PC-3 (cell line): ENCODE data around the gene ZNF678. TPM values are rescaled to one million over a fixed set of nuclear protein-coding genes. Genes with fewer than 3 reads are reported as not detected.

Experiments
- ATAC-seq: fragments of 200-7000 bp; cut with Tn5 transposase; 2 replicates; pipeline ENCODE4 v1.9.1; 2020; ENCODE audit warnings: mild to moderate bottlenecking, moderate library complexity
- BruUV-seq: library from RNA; stranded (reverse); fragments of 400-500 nt; replicated peaks from 2 replicates; lab custom pipeline; 2021; lab: Mats Ljungman, UMichigan
- CTCF ChIA-PET: fragments of 300-600 bp; sonication (Branson Sonifier 250); formaldehyde crosslinking; loops from one replicate; lab custom pipeline; 2022; ENCODE audit warnings: antibody characterized with exemption; lab: Charles Lee
- POLR2A ChIA-PET: fragments of 300-600 bp; sonication (Branson Sonifier 250); formaldehyde crosslinking; loops from one replicate; lab custom pipeline; 2022; ENCODE audit warnings: antibody characterized with exemption; ENCODE audit not compliant: unreplicated experiment; lab: Charles Lee
- DNase-seq: peaks from one replicate; pipeline ENCODE4 v3.0.0-alpha.2; 2015
- H2AFZ ChIP-seq: fragments of 300-600 bp; sonication (generic); 2 replicates; pipeline ENCODE4 v1.6.0; 2016; ENCODE audit warnings: antibody characterized with exemption, low read length
- H3F3A ChIP-seq: fragments of 300-600 bp; sonication (generic); one replicate; pipeline ENCODE4 v1.6.0; 2017; ENCODE audit warnings: antibody characterized with exemption, low read length, control low read depth, mild to moderate bottlenecking; ENCODE audit not compliant: unreplicated experiment
- H3K27ac ChIP-seq: fragments of 300-600 bp; sonication (generic); 2 replicates; pipeline ENCODE4 v1.5.1; 2016; ENCODE audit warnings: mild to moderate bottlenecking, low read length
- H3K27me3 ChIP-seq: fragments of 300-600 bp; sonication (generic); 2 replicates; pipeline ENCODE4 v1.6.1; 2016; ENCODE audit warnings: low read length, mixed read lengths
- H3K36me3 ChIP-seq: fragments of 300-600 bp; sonication (generic); 2 replicates; pipeline ENCODE4 v1.6.1; 2016; ENCODE audit warnings: low read depth, mixed run types, low read length, mixed read lengths
- H3K4me1 ChIP-seq: fragments of 300-600 bp; sonication (generic); 2 replicates; pipeline ENCODE4 v1.5.1; 2016; ENCODE audit warnings: low read length; ENCODE audit not compliant: insufficient read depth
- H3K4me2 ChIP-seq: fragments of 300-600 bp; sonication (generic); 2 replicates; pipeline ENCODE4 v1.6.0; 2016; ENCODE audit warnings: low read length
- H3K4me3 ChIP-seq: fragments of 300-600 bp; sonication (generic); 2 replicates; pipeline ENCODE4 v1.5.1; 2016; ENCODE audit warnings: mild to moderate bottlenecking, low read length, mixed read lengths
- H3K79me2 ChIP-seq: fragments of 300-600 bp; sonication (generic); 2 replicates; pipeline ENCODE4 v1.6.1; 2017; ENCODE audit warnings: low read length, mixed read lengths
- H3K9ac ChIP-seq: fragments of 300-600 bp; sonication (generic); 2 replicates; pipeline ENCODE4 v1.6.0; 2016; ENCODE audit warnings: mild to moderate bottlenecking, low read length
- H3K9me2 ChIP-seq: fragments of 300-600 bp; sonication (generic); replicated peaks from 2 replicates; pipeline ENCODE4 v1.6.1; 2016; ENCODE audit warnings: mixed run types, low read length, mixed read lengths
- H3K9me3 ChIP-seq: fragments of 300-600 bp; sonication (generic); 2 replicates; pipeline ENCODE4 v1.6.1; 2016; ENCODE audit warnings: low read length, mixed read lengths
- H4K20me1 ChIP-seq: fragments of 300-600 bp; sonication (generic); 2 replicates; pipeline ENCODE4 v1.6.1; 2016; ENCODE audit warnings: low read length, mixed read lengths
- EZH2 ChIP-seq: fragments of 300-600 bp; sonication (generic); IDR thresholded peaks from one replicate; pipeline ENCODE4 v1.6.1; 2017; ENCODE audit warnings: antibody characterized with exemption, mild to moderate bottlenecking, low read length; ENCODE audit not compliant: unreplicated experiment
- EZH2phosphoT487 ChIP-seq: fragments of 300-600 bp; sonication (generic); IDR thresholded peaks from 2 replicates; pipeline ENCODE4 v1.6.1; 2018; ENCODE audit warnings: mild to moderate bottlenecking, antibody characterized with exemption, low read length, borderline replicate concordance
- intact Hi-C: fragments of 100-400 bp; cut with micrococcal nuclease; formaldehyde crosslinking; loops from 2 replicates; pipeline ENCODE4 v1.9.0; 2023
- total RNA-seq: library from RNA; depleted of rRNA; stranded (reverse); fragments of >200 nt; gene quantifications from 2 replicates; pipeline ENCODE4 v1.2.3, GENCODE V29; 2014; rRNA removed
- TF ChIP-seq, protein P1 (sequence below): fragments of 300-600 bp; sonication (generic); conservative IDR thresholded peaks from 2 replicates; pipeline ENCODE4 v1.5.1; 2017; ENCODE audit warnings: antibody characterized with exemption, low read depth, mild to moderate bottlenecking, low read length

The ZNF678 gene
- total RNA-seq, 1 experiment from 2014 or later = 22.6 TPM

GRCh38 chr1:227725046-227725445 lies 161.7 kb downstream of the ZNF678 start:
- Histone ChIP-seq H3K9ac (no peak overlapping the region), H2AFZ (no peak overlapping the region), H3K4me1 (peaks cover 19% of the 10 kb centered on the region), H3K36me3 (no peaks in the 10 kb centered on the region), H3K79me2 (no peaks in the 10 kb centered on the region), H3K27me3 (no peaks in the 10 kb centered on the region), H3K27ac (no peak overlapping the region), H4K20me1 (no peaks in the 10 kb centered on the region), H3K9me2 (no peaks in the 10 kb centered on the region), H3K9me3 (peaks cover 11% of the 10 kb centered on the region; the same call in 1 of the 2 replicates), H3K4me2 (no peak overlapping the region), H3K4me3 (no peak overlapping the region), H3F3A (no peaks in the 10 kb centered on the region)
- ATAC-seq = no peak
- BruUV-seq = no TSS peak
- TF ChIP-seq EZH2 (no peak), EZH2phosphoT487 (no peak)
- TF ChIP-seq, protein P1, sequence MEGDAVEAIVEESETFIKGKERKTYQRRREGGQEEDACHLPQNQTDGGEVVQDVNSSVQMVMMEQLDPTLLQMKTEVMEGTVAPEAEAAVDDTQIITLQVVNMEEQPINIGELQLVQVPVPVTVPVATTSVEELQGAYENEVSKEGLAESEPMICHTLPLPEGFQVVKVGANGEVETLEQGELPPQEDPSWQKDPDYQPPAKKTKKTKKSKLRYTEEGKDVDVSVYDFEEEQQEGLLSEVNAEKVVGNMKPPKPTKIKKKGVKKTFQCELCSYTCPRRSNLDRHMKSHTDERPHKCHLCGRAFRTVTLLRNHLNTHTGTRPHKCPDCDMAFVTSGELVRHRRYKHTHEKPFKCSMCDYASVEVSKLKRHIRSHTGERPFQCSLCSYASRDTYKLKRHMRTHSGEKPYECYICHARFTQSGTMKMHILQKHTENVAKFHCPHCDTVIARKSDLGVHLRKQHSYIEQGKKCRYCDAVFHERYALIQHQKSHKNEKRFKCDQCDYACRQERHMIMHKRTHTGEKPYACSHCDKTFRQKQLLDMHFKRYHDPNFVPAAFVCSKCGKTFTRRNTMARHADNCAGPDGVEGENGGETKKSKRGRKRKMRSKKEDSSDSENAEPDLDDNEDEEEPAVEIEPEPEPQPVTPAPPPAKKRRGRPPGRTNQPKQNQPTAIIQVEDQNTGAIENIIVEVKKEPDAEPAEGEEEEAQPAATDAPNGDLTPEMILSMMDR = no peak
- ChIA-PET POLR2A (no interaction called here), CTCF (no interaction called here)
- DNase-seq = no peak
- intact Hi-C loops = loop anchor here (5.0 to 10.0 kb wide), 2 partner anchors 163 to 180 kb away; partner anchors contain the start of gene ZNF678

DNA sequence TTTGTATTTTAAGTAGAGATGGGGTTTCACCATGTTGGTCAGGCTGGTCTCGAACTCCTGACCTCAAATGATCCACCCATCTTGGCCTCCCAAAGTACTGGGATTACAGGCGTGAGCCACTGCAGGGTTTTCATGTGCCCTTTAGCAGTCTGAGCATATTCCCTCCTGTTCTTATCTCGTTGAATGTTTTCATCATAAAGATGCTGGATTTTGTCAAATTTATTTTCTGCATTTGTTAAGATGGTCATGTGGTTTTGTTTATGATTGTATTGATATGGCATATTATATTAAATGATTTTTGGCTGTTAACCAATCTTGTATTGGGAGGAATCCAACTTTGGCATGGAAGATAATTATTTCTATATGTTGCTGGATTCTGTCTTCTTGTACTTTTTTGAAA lies 163.0 kb downstream of the ZNF678 start:
- Histone ChIP-seq H3K4me1 (peaks cover 19% of the 10 kb centered on the region), H3K27me3 (no peaks in the 10 kb centered on the region), H3K9me2 (no peaks in the 10 kb centered on the region), H3K9ac (no peak overlapping the region), H2AFZ (no peak overlapping the region), H4K20me1 (no peaks in the 10 kb centered on the region), H3K27ac (no peak overlapping the region), H3K4me3 (no peak overlapping the region), H3K4me2 (no peak overlapping the region), H3K36me3 (peaks cover 2% of the 10 kb centered on the region; the same call in 1 of the 2 replicates), H3K9me3 (peaks cover 9% of the 10 kb centered on the region; the same call in 1 of the 2 replicates), H3F3A (no peaks in the 10 kb centered on the region), H3K79me2 (no peaks in the 10 kb centered on the region)
- CTCF ChIA-PET = no interaction called here
- POLR2A ChIA-PET = no interaction called here
- TF ChIP-seq, protein P1 = no peak
- TF ChIP-seq EZH2phosphoT487 (no peak), EZH2 (no peak)
- BruUV-seq = no TSS peak
- intact Hi-C loops = loop anchor here (5.0 to 10.0 kb wide), 2 partner anchors 164 to 182 kb away; partner anchors contain the start of gene ZNF678
- DNase-seq (no peak), ATAC-seq (no peak)

Other genes starting within 250 kb of the ZNF678 start
- gene CDC42BPA, start 245.1 kb upstream of the ZNF678 start, total RNA-seq = 32.0 and 42.1 TPM in 2 replicates
- gene JMJD4, start 171.7 kb downstream of the ZNF678 start, total RNA-seq = 80.5 and 87.8 TPM in 2 replicates
- 123 and 145 TPM in 2 replicates for gene SNAP47, start 171.9 kb downstream of the ZNF678 start, total RNA-seq